BLaER1 treated with 17β-estradiol and CSF1 and Interleukin-3, amounts not matched to agents 10 nM and 100 nM (cell line): ENCODE data around the gene CD9.
"Not testable (repeated sequence)": the region's sequence is repeated elsewhere in the genome, so short reads cannot be mapped to it uniquely, and the experiment has no call there.

Source experiments
- H3K27ac ChIP-seq, 11 experiments: shearing (Covaris generic); formaldehyde crosslinking; 2 replicates each; pipeline ENCODE4 v1.8.1; 2022
- H3K27me3 ChIP-seq, 11 experiments: shearing (Covaris generic); formaldehyde crosslinking; 2 replicates each; pipeline ENCODE4 v1.8.1; 2022
- H3K36me3 ChIP-seq, 11 experiments: shearing (Covaris generic); formaldehyde crosslinking; 2 replicates each; pipeline ENCODE4 v1.8.1; 2022
- H3K4me1 ChIP-seq, 10 experiments: shearing (Covaris generic); formaldehyde crosslinking; 2 replicates each; pipeline ENCODE4 v1.8.1; 2022
- H3K4me2 ChIP-seq, 11 experiments: shearing (Covaris generic); formaldehyde crosslinking; 2 replicates each; pipeline ENCODE4 v1.8.1; 2022
- H3K4me3 ChIP-seq, 10 experiments: shearing (Covaris generic); formaldehyde crosslinking; 2 replicates each; pipeline ENCODE4 v1.8.1; 2022
- H3K9ac ChIP-seq, 11 experiments: shearing (Covaris generic); formaldehyde crosslinking; 2 replicates each; pipeline ENCODE4 v1.8.1; 2022
- H3K9me3 ChIP-seq, 11 experiments: shearing (Covaris generic); formaldehyde crosslinking; replicated peaks in 1 of 11; 2 replicates each; pipeline ENCODE4 v1.8.1; 2022
- H4K20me1 ChIP-seq, 11 experiments: shearing (Covaris generic); formaldehyde crosslinking; 2 replicates each; pipeline ENCODE4 v1.8.1; 2022
- Cebpa-rat ChIP-seq, 11 experiments: shearing (Covaris generic); IDR thresholded peaks; 2 replicates each; pipeline ENCODE4 v1.8.1; 2022

Gene CD9

DNA sequence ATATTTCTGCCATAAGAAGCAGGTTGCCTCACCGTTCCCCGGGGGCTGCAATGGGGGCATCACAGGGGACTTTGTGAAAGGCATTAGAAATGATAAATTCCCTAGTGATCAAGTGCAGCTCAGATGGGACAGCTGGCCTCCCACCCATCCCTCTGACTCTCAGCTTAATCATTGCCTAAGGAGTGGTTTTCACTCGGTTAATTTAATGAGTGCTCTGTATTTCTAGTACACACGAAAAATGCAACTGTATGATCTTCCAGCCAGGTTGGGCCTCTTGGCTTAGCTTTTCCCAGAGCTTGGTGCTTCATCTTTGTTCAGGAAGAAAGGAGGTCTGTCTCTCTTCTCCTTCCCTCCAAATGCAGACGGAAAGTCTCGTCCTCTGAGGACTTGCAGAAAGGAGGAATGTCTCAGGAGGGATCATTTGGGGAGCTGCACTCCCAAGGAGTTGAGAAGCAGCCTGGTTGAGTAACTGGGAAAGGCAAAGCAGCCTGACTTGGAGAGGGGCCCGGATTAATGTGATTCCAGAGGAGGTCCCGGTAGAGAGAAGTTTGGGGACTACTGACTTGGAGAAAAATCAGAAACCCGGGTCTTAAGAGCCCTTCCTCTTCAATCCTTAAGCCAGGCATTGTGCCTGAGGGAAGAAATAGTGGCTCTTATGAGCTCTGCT lies 7.2 kb downstream of the CD9 start:
- Histone ChIP-seq H3K4me2 (peak overlapping the region; percentile 86 to 100 (median 99)), H3K9me3 (no peaks in the 10 kb centered on the region), H3K9ac (peak overlapping the region; percentile 36 to 98 (median 94); a peak in 21 of 22 replicates), H4K20me1 (peaks cover 0 to 100% (median 23%) of the 10 kb centered on the region in 11 experiments; a peak in 12 of 22 replicates), H3K4me1 (peaks cover 96 to 100% (median 100%) of the 10 kb centered on the region in 10 experiments), H3K27me3 (no peaks in the 10 kb centered on the region), H3K4me3 (peak overlapping the region in 7 of 10 experiments; percentile 3 to 99 (median 25); a peak in 9 of 20 replicates), H3K36me3 (peaks cover 40 to 93% (median 66%) of the 10 kb centered on the region in 11 experiments), H3K27ac (peak overlapping the region in 10 of 11 experiments; percentile 15 to 98 (median 94); a peak in 19 of 22 replicates)
- 0 out of 22 replicates have a peak, but pooled peaks of 2 of the 11 experiments have one; percentile 15 to 23 for TF ChIP-seq Cebpa-rat (IDR thresholded peaks at IDR 0.05)

- Histone ChIP-seq H3K4me3 (peak overlapping the region in 1 of 10 experiments; percentile 97; a peak in 1 of 20 replicates), H3K9me3 (no peaks in the 10 kb centered on the region), H3K9ac (peak overlapping the region in 10 of 11 experiments; percentile 23 to 98 (median 96); a peak in 13 of 22 replicates), H3K4me2 (peak overlapping the region; percentile 86 to 100 (median 99)), H3K36me3 (peaks cover 48 to 95% (median 70%) of the 10 kb centered on the region in 11 experiments), H3K27me3 (no peaks in the 10 kb centered on the region), H3K27ac (peak overlapping the region in 10 of 11 experiments; percentile 15 to 98 (median 94); a peak in 19 of 22 replicates), H4K20me1 (peaks cover 0 to 100% (median 22%) of the 10 kb centered on the region in 11 experiments; a peak in 10 of 22 replicates), H3K4me1 (peaks cover 100% of the 10 kb centered on the region in 10 experiments)
- TF ChIP-seq Cebpa-rat (IDR thresholded peaks at IDR 0.05) = no peak
These were observed 7.9 kb downstream of the CD9 start for GRCh38 chr12:6208130-6208529.

DNA sequence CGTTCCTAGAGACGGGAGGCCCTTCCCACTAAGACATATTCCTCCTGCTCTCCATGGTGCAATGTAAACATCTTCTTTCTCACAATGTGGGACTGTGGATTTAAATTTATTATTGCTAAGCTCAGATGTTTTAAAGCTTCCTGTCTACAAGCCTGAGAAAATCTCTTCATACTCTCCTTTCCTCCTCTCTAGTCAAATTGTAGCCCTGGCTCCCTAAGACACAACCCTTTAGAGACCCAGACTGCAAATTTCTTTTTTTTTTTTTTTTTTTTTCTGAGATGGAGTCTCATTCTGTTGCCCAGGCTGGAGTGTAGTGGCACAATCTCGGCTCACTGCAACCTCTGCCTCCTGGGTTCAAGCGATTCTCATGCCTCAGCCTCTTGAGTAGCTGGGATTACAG lies 9.2 kb downstream of the CD9 start:
- Histone ChIP-seq H3K4me3 (peak overlapping the region in 5 of 10 experiments; percentile 7 to 47 (median 32); a peak in 6 of 20 replicates), H3K9ac (peak overlapping the region; percentile 38 to 98 (median 66); a peak in 17 of 22 replicates), H4K20me1 (peaks cover 0 to 100% (median 23%) of the 10 kb centered on the region in 11 experiments; a peak in 14 of 22 replicates), H3K4me1 (peaks cover 100% of the 10 kb centered on the region in 10 experiments), H3K27ac (peak overlapping the region in 10 of 11 experiments; percentile 43 to 98 (median 94); a peak in 19 of 22 replicates), H3K4me2 (peak overlapping the region; percentile 86 to 100 (median 99)), H3K36me3 (peaks cover 46 to 97% (median 76%) of the 10 kb centered on the region in 11 experiments)
- H3K27me3 ChIP-seq, H3K9me3 ChIP-seq: not testable (repeated sequence)

DNA sequence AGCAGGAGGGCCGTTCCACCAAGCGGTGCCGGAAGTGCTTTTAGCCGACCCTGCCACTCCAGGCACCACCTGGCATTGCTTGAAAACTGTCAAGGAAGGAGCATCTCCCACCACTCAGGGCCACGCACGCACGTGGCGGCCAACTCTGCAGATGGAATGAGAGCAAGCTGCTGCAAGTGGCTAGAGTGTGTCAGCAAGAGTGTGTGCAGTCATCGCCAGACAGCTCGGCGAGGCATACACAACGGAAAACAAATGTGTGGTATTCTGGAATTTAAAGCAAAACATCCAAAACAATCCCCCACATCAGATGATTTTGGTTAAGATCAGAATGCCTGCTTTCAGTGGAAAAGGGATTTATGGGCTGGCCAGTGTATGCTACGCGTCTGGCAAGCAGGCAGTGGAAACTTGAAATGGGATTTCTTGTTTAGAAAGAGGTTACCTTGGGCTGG lies 11.2 kb downstream of the CD9 start:
- Histone ChIP-seq H3K27ac (peak overlapping the region in 10 of 11 experiments; percentile 34 to 98 (median 94); a peak in 19 of 22 replicates), H3K9me3 (no peaks in the 10 kb centered on the region), H3K27me3 (no peaks in the 10 kb centered on the region), H4K20me1 (peaks cover 9 to 100% (median 40%) of the 10 kb centered on the region in 11 experiments; a peak in 19 of 22 replicates), H3K4me1 (peaks cover 100% of the 10 kb centered on the region in 10 experiments), H3K4me2 (peak overlapping the region; percentile 86 to 100 (median 99)), H3K9ac (peak overlapping the region; percentile 31 to 98 (median 66); a peak in 20 of 22 replicates), H3K4me3 (peak overlapping the region in 6 of 10 experiments; percentile 0 to 37 (median 22); a peak in 4 of 20 replicates), H3K36me3 (peaks cover 43 to 96% (median 83%) of the 10 kb centered on the region in 11 experiments)
- no peak for TF ChIP-seq Cebpa-rat (IDR thresholded peaks at IDR 0.05)

DNA sequence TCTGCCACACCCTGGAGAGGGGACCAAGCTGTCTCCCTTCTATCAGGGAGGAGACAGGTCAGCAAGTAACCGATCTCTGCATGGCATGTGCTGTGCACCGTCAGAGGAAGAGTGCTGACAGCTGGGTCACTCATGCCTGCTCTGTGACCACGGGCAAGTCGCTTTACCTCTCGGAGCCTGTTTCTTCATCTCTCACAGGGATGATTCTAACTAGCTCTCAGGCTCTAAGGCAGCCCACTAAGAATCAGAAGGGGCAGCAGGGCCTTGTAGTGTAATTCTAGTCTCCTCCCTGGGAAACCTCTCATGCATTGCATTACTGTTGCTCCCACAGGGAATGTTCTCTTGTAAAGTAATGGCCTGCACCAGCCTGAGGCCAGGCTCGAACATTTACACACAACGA lies 11.9 kb downstream of the CD9 start:
- Histone ChIP-seq H3K4me3 (peak overlapping the region in 6 of 10 experiments; percentile 0 to 41 (median 28); a peak in 5 of 20 replicates), H3K4me2 (peak overlapping the region; percentile 86 to 100 (median 99)), H3K9ac (peak overlapping the region; percentile 31 to 98 (median 66); a peak in 20 of 22 replicates), H4K20me1 (peaks cover 15 to 100% (median 46%) of the 10 kb centered on the region in 11 experiments; a peak in 19 of 22 replicates), H3K9me3 (no peaks in the 10 kb centered on the region), H3K27ac (peak overlapping the region in 10 of 11 experiments; percentile 10 to 98 (median 94); a peak in 19 of 22 replicates), H3K4me1 (peaks cover 100% of the 10 kb centered on the region in 10 experiments), H3K36me3 (peaks cover 43 to 96% (median 83%) of the 10 kb centered on the region in 11 experiments), H3K27me3 (no peaks in the 10 kb centered on the region)
- TF ChIP-seq Cebpa-rat (IDR thresholded peaks at IDR 0.05) = no peak

DNA sequence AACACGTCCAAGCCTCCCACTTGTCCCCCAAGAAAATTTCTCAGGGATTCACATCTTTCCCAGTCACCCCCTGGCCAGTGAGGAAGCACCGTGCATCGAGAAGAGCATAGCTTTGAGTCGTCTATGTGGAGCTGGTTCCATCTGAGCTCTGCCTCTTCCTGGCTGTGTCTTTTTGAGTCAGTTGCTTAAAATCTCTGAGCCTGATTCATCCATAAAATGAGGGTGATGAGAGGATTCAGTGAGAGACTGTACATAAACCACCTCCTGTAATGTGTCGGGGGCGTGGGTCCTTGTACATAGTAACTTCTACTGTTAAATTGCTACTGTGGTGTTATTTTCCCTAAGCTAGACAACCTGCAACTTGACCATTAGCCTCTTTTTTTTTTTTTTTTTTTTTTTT lies 13.8 kb downstream of the CD9 start:
- Histone ChIP-seq H3K27me3 (no peaks in the 10 kb centered on the region), H3K36me3 (peaks cover 44 to 95% (median 83%) of the 10 kb centered on the region in 11 experiments), H3K9me3 (no peaks in the 10 kb centered on the region), H4K20me1 (peaks cover 32 to 100% (median 65%) of the 10 kb centered on the region in 11 experiments; a peak in 19 of 22 replicates), H3K27ac (peak overlapping the region in 9 of 11 experiments; percentile 87 to 98 (median 94); a peak in 19 of 22 replicates), H3K9ac (peak overlapping the region in 7 of 11 experiments; percentile 51 to 98 (median 74); a peak in 12 of 22 replicates), H3K4me1 (peaks cover 100% of the 10 kb centered on the region in 10 experiments), H3K4me2 (peak overlapping the region; percentile 86 to 100 (median 99)), H3K4me3 (no peak overlapping the region)
- no peak for TF ChIP-seq Cebpa-rat (IDR thresholded peaks at IDR 0.05)

DNA sequence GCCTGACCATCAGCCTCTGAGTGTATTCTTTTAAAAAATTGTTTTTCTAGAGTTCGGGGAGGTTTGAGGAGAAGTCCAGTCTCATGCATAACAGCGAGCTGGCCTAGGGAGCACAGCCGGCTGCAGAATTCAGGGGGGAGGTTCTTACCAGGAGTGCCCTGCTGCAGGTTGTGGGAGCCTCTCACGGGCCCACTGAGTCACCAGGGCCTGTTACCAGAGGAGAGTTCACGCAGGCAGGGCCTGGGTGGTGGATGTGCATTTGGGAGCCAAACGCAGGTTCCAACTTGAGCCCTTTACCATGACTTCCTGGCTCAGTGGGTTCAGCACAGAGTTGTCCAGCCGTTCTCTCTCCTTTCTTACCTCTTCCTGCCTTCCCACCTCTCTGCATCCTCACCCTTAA lies 14.4 kb downstream of the CD9 start:
- H3K4me2 ChIP-seq = peak overlapping the region; percentile 86 to 100 (median 99)
- H3K9me3 ChIP-seq = no peaks in the 10 kb centered on the region
- TF ChIP-seq Cebpa-rat (IDR thresholded peaks at IDR 0.05) = no peak
- peaks cover 44 to 95% (median 84%) of the 10 kb centered on the region in 11 experiments for H3K36me3 ChIP-seq
- peaks cover 100% of the 10 kb centered on the region in 10 experiments for H3K4me1 ChIP-seq
- peak overlapping the region; percentile 51 to 98 (median 65) for H3K9ac ChIP-seq
- peak overlapping the region; percentile 50 to 98 (median 92); a peak in 21 of 22 replicates for H3K27ac ChIP-seq
- peaks cover 32 to 100% (median 67%) of the 10 kb centered on the region in 11 experiments; a peak in 19 of 22 replicates for H4K20me1 ChIP-seq
- peak overlapping the region in 1 of 10 experiments; percentile 20; a peak in 4 of 20 replicates for H3K4me3 ChIP-seq
- no peaks in the 10 kb centered on the region for H3K27me3 ChIP-seq

GRCh38 chr12:6215120-6215807 lies 15.1 kb downstream of the CD9 start:
- peaks cover 44 to 95% (median 90%) of the 10 kb centered on the region in 11 experiments for H3K36me3 ChIP-seq
- H4K20me1 ChIP-seq = peaks cover 33 to 100% (median 69%) of the 10 kb centered on the region in 11 experiments; a peak in 19 of 22 replicates
- peak overlapping the region in 2 of 10 experiments; percentile 14 to 20; a peak in 3 of 20 replicates for H3K4me3 ChIP-seq
- no peak for TF ChIP-seq Cebpa-rat (IDR thresholded peaks at IDR 0.05)
- H3K27me3 ChIP-seq = no peaks in the 10 kb centered on the region
- peak overlapping the region; percentile 86 to 100 (median 99) for H3K4me2 ChIP-seq
- peaks cover 100% of the 10 kb centered on the region in 10 experiments for H3K4me1 ChIP-seq
- peak overlapping the region; percentile 51 to 98 (median 65) for H3K9ac ChIP-seq
- H3K27ac ChIP-seq = peak overlapping the region; percentile 50 to 98 (median 92); a peak in 21 of 22 replicates
- H3K9me3 ChIP-seq = no peaks in the 10 kb centered on the region
